Measurements from ENCODE around the gene JMY.

The JMY gene

GRCh38 chr5:79235634-79236361, at the start of gene JMY:
Gene JMY (plus strand): TSS chr5:79236131. CDS start chr5:79236651, 520 bp downstream.
- no peaks in the 10 kb centered on the region for H3K27me3 ChIP-seq (ENCODE audit: control insufficient read depth in 2 of 2, insufficient read depth in 2 of 2, low read length in 2 of 2)
- H3K36me3 ChIP-seq (ENCODE audit: control insufficient read depth in 2 of 2, insufficient read depth in 2 of 2, low read length in 2 of 2), result no peaks in the 10 kb centered on the region
- peak within 1 kb of the TSS; percentile 91 for H3K4me3 ChIP-seq (ENCODE audit: low read length in 2 of 2)
- no peaks in the 10 kb centered on the region for H3K9me3 ChIP-seq (ENCODE audit: control insufficient read depth in 2 of 2, low read length in 2 of 2)
- peak within 1 kb of the TSS; percentile 97 for H3K9ac ChIP-seq (ENCODE audit: low read depth in 1 of 2, low read length in 2 of 2)
- H3K4me1 ChIP-seq (ENCODE audit: control insufficient read depth in 2 of 2, insufficient read depth in 2 of 2, low read length in 2 of 2), result peaks cover 0 to 11% of the 10 kb centered on the region in 2 donors
- H3K27ac ChIP-seq (ENCODE audit: low read depth in 2 of 2, low read length in 2 of 2), result peak within 1 kb of the TSS; percentile 93 to 99

- Histone ChIP-seq H3K9ac (ENCODE audit: low read depth in 1 of 2, low read length in 2 of 2) (no peak overlapping the region), H3K9me3 (ENCODE audit: control insufficient read depth in 2 of 2, low read length in 2 of 2) (no peaks in the 10 kb centered on the region), H3K27ac (ENCODE audit: low read depth in 2 of 2, low read length in 2 of 2) (no peak overlapping the region), H3K27me3 (ENCODE audit: control insufficient read depth in 2 of 2, insufficient read depth in 2 of 2, low read length in 2 of 2) (no peaks in the 10 kb centered on the region), H3K4me1 (ENCODE audit: control insufficient read depth in 2 of 2, insufficient read depth in 2 of 2, low read length in 2 of 2) (no peaks in the 10 kb centered on the region), H3K4me3 (ENCODE audit: low read length in 2 of 2) (no peak overlapping the region), H3K36me3 (ENCODE audit: control insufficient read depth in 2 of 2, insufficient read depth in 2 of 2, low read length in 2 of 2) (no peaks in the 10 kb centered on the region)
These were observed 49.5 kb upstream of the JMY start for GRCh38 chr5:79186455-79186854.

GRCh38 chr5:79189439-79190234, 46.3 kb upstream of the JMY start:
- Histone ChIP-seq H3K27me3 (ENCODE audit: control insufficient read depth in 2 of 2, insufficient read depth in 2 of 2, low read length in 2 of 2) (no peaks in the 10 kb centered on the region), H3K4me3 (ENCODE audit: low read length in 2 of 2) (no peak overlapping the region), H3K27ac (ENCODE audit: low read depth in 2 of 2, low read length in 2 of 2) (no peak overlapping the region), H3K4me1 (ENCODE audit: control insufficient read depth in 2 of 2, insufficient read depth in 2 of 2, low read length in 2 of 2) (no peaks in the 10 kb centered on the region), H3K36me3 (ENCODE audit: control insufficient read depth in 2 of 2, insufficient read depth in 2 of 2, low read length in 2 of 2) (no peaks in the 10 kb centered on the region), H3K9ac (ENCODE audit: low read depth in 1 of 2, low read length in 2 of 2) (no peak overlapping the region), H3K9me3 (ENCODE audit: control insufficient read depth in 2 of 2, low read length in 2 of 2) (no peaks in the 10 kb centered on the region)

- Histone ChIP-seq H3K9me3 (ENCODE audit: control insufficient read depth in 2 of 2, low read length in 2 of 2) (no peaks in the 10 kb centered on the region), H3K4me3 (ENCODE audit: low read length in 2 of 2) (no peak overlapping the region), H3K4me1 (ENCODE audit: control insufficient read depth in 2 of 2, insufficient read depth in 2 of 2, low read length in 2 of 2) (no peaks in the 10 kb centered on the region), H3K27me3 (ENCODE audit: control insufficient read depth in 2 of 2, insufficient read depth in 2 of 2, low read length in 2 of 2) (no peaks in the 10 kb centered on the region), H3K36me3 (ENCODE audit: control insufficient read depth in 2 of 2, insufficient read depth in 2 of 2, low read length in 2 of 2) (no peaks in the 10 kb centered on the region), H3K27ac (ENCODE audit: low read depth in 2 of 2, low read length in 2 of 2) (no peak overlapping the region), H3K9ac (ENCODE audit: low read depth in 1 of 2, low read length in 2 of 2) (no peak overlapping the region)
These were observed 45.7 kb upstream of the JMY start for GRCh38 chr5:79190235-79190529.

- Histone ChIP-seq H3K4me1 (ENCODE audit: control insufficient read depth in 2 of 2, insufficient read depth in 2 of 2, low read length in 2 of 2) (no peaks in the 10 kb centered on the region), H3K27ac (ENCODE audit: low read depth in 2 of 2, low read length in 2 of 2) (no peak overlapping the region), H3K4me3 (ENCODE audit: low read length in 2 of 2) (no peak overlapping the region), H3K36me3 (ENCODE audit: control insufficient read depth in 2 of 2, insufficient read depth in 2 of 2, low read length in 2 of 2) (no peaks in the 10 kb centered on the region), H3K27me3 (ENCODE audit: control insufficient read depth in 2 of 2, insufficient read depth in 2 of 2, low read length in 2 of 2) (no peaks in the 10 kb centered on the region), H3K9me3 (ENCODE audit: control insufficient read depth in 2 of 2, low read length in 2 of 2) (no peaks in the 10 kb centered on the region), H3K9ac (ENCODE audit: low read depth in 1 of 2, low read length in 2 of 2) (no peak overlapping the region)
These were observed 44.5 kb upstream of the JMY start for GRCh38 chr5:79191457-79191856.

GRCh38 chr5:79193643-79194042, 42.3 kb upstream of the JMY start:
- Histone ChIP-seq H3K9ac (ENCODE audit: low read depth in 1 of 2, low read length in 2 of 2) (no peak overlapping the region), H3K9me3 (ENCODE audit: control insufficient read depth in 2 of 2, low read length in 2 of 2) (no peaks in the 10 kb centered on the region), H3K4me1 (ENCODE audit: control insufficient read depth in 2 of 2, insufficient read depth in 2 of 2, low read length in 2 of 2) (no peaks in the 10 kb centered on the region), H3K36me3 (ENCODE audit: control insufficient read depth in 2 of 2, insufficient read depth in 2 of 2, low read length in 2 of 2) (no peaks in the 10 kb centered on the region), H3K4me3 (ENCODE audit: low read length in 2 of 2) (no peak overlapping the region), H3K27ac (ENCODE audit: low read depth in 2 of 2, low read length in 2 of 2) (no peak overlapping the region), H3K27me3 (ENCODE audit: control insufficient read depth in 2 of 2, insufficient read depth in 2 of 2, low read length in 2 of 2) (no peaks in the 10 kb centered on the region)

- Histone ChIP-seq H3K36me3 (ENCODE audit: control insufficient read depth in 2 of 2, insufficient read depth in 2 of 2, low read length in 2 of 2) (no peaks in the 10 kb centered on the region), H3K27me3 (ENCODE audit: control insufficient read depth in 2 of 2, insufficient read depth in 2 of 2, low read length in 2 of 2) (no peaks in the 10 kb centered on the region), H3K4me3 (ENCODE audit: low read length in 2 of 2) (no peak overlapping the region), H3K4me1 (ENCODE audit: control insufficient read depth in 2 of 2, insufficient read depth in 2 of 2, low read length in 2 of 2) (no peaks in the 10 kb centered on the region), H3K9ac (ENCODE audit: low read depth in 1 of 2, low read length in 2 of 2) (no peak overlapping the region), H3K27ac (ENCODE audit: low read depth in 2 of 2, low read length in 2 of 2) (no peak overlapping the region), H3K9me3 (ENCODE audit: control insufficient read depth in 2 of 2, low read length in 2 of 2) (no peaks in the 10 kb centered on the region)
These were observed 35.3 kb upstream of the JMY start for GRCh38 chr5:79200573-79201183.

GRCh38 chr5:79201206-79201605, 34.7 kb upstream of the JMY start:
- Histone ChIP-seq H3K4me3 (ENCODE audit: low read length in 2 of 2) (no peak overlapping the region), H3K4me1 (ENCODE audit: control insufficient read depth in 2 of 2, insufficient read depth in 2 of 2, low read length in 2 of 2) (no peaks in the 10 kb centered on the region), H3K9ac (ENCODE audit: low read depth in 1 of 2, low read length in 2 of 2) (no peak overlapping the region), H3K36me3 (ENCODE audit: control insufficient read depth in 2 of 2, insufficient read depth in 2 of 2, low read length in 2 of 2) (no peaks in the 10 kb centered on the region), H3K27me3 (ENCODE audit: control insufficient read depth in 2 of 2, insufficient read depth in 2 of 2, low read length in 2 of 2) (no peaks in the 10 kb centered on the region), H3K27ac (ENCODE audit: low read depth in 2 of 2, low read length in 2 of 2) (no peak overlapping the region), H3K9me3 (ENCODE audit: control insufficient read depth in 2 of 2, low read length in 2 of 2) (no peaks in the 10 kb centered on the region)

GRCh38 chr5:79202076-79202475, 33.9 kb upstream of the JMY start:
- no peaks in the 10 kb centered on the region for H3K27me3 ChIP-seq (ENCODE audit: control insufficient read depth in 2 of 2, insufficient read depth in 2 of 2, low read length in 2 of 2)
- no peaks in the 10 kb centered on the region for H3K36me3 ChIP-seq (ENCODE audit: control insufficient read depth in 2 of 2, insufficient read depth in 2 of 2, low read length in 2 of 2)
- H3K4me1 ChIP-seq (ENCODE audit: control insufficient read depth in 2 of 2, insufficient read depth in 2 of 2, low read length in 2 of 2), result peaks cover 0 to 6% of the 10 kb centered on the region in 2 donors
- H3K4me3 ChIP-seq (ENCODE audit: low read length in 2 of 2), result no peak overlapping the region
- H3K27ac ChIP-seq (ENCODE audit: low read depth in 2 of 2, low read length in 2 of 2), result no peak overlapping the region
- H3K9ac ChIP-seq (ENCODE audit: low read depth in 1 of 2, low read length in 2 of 2), result no peak overlapping the region
- H3K9me3 ChIP-seq (ENCODE audit: control insufficient read depth in 2 of 2, low read length in 2 of 2), result no peaks in the 10 kb centered on the region

GRCh38 chr5:79205965-79206364, 30.0 kb upstream of the JMY start:
- peaks cover 0 to 6% of the 10 kb centered on the region in 2 donors for H3K4me1 ChIP-seq (ENCODE audit: control insufficient read depth in 2 of 2, insufficient read depth in 2 of 2, low read length in 2 of 2)
- no peak overlapping the region for H3K27ac ChIP-seq (ENCODE audit: low read depth in 2 of 2, low read length in 2 of 2)

More at GRCh38 chr5:79205965-79206364, 30.0 kb upstream of the JMY start:
- Histone ChIP-seq H3K27me3 (ENCODE audit: control insufficient read depth in 2 of 2, insufficient read depth in 2 of 2, low read length in 2 of 2) (no peaks in the 10 kb centered on the region), H3K36me3 (ENCODE audit: control insufficient read depth in 2 of 2, insufficient read depth in 2 of 2, low read length in 2 of 2) (no peaks in the 10 kb centered on the region), H3K9me3 (ENCODE audit: control insufficient read depth in 2 of 2, low read length in 2 of 2) (no peaks in the 10 kb centered on the region), H3K4me3 (ENCODE audit: low read length in 2 of 2) (no peak overlapping the region), H3K9ac (ENCODE audit: low read depth in 1 of 2, low read length in 2 of 2) (no peak overlapping the region)

Measured in mucosa of rectum (tissue), 2 donors.